T-helper 1 cell treated with Interleukin-12 subunit alpha and Interleukin-12 subunit beta and Interleukin-4 antibody, amounts not matched to agents 30 μg/mL and 1 μg/mL, for 36 hours (primary cell): ENCODE results near the gene ITGA5.
A peak's percentile ranks its signal among the peaks of the same experiment; 100 is the strongest.
"Not testable (repeated sequence)": the region's sequence is repeated elsewhere in the genome, so short reads cannot be mapped to it uniquely, and the experiment has no call there.

Experiments used
- H3K27ac Mint-ChIP-seq: one replicate; pipeline ENCODE4 v1.8.0; 2021; ENCODE audit warnings: mild to moderate bottlenecking, mixed read lengths
- H3K27me3 Mint-ChIP-seq: one replicate; pipeline ENCODE4 v1.8.0; 2021; ENCODE audit warnings: low read depth, mixed read lengths
- H3K36me3 Mint-ChIP-seq: one replicate; pipeline ENCODE4 v1.8.0; 2021; ENCODE audit warnings: low read depth, mixed read lengths
- H3K4me1 Mint-ChIP-seq: one replicate; pipeline ENCODE4 v1.8.0; 2021; ENCODE audit warnings: low read depth, mixed read lengths
- H3K4me3 Mint-ChIP-seq: one replicate; pipeline ENCODE4 v1.8.0; 2021; ENCODE audit warnings: mild to moderate bottlenecking, moderate library complexity, mixed read lengths
- H3K9me3 Mint-ChIP-seq: one replicate; pipeline ENCODE4 v1.8.0; 2021; ENCODE audit warnings: mixed read lengths

Gene ITGA5

GRCh38 chr12:54355104-54355815 lies 63.8 kb downstream of the ITGA5 start:
- no peak overlapping the region for H3K4me3 Mint-ChIP-seq
- no peaks in the 10 kb centered on the region for H3K27me3 Mint-ChIP-seq
- peaks cover 20% of the 10 kb centered on the region for H3K4me1 Mint-ChIP-seq
- no peak overlapping the region for H3K27ac Mint-ChIP-seq
- H3K9me3 Mint-ChIP-seq: no peaks in the 10 kb centered on the region
- peaks cover 25% of the 10 kb centered on the region for H3K36me3 Mint-ChIP-seq

GRCh38 chr12:54354271-54354670 lies 64.8 kb downstream of the ITGA5 start:
- H3K27me3 Mint-ChIP-seq, H3K27ac Mint-ChIP-seq, H3K4me3 Mint-ChIP-seq, H3K9me3 Mint-ChIP-seq: not testable (repeated sequence)
- peaks cover 20% of the 10 kb centered on the region for H3K4me1 Mint-ChIP-seq
- peaks cover 35% of the 10 kb centered on the region for H3K36me3 Mint-ChIP-seq

GRCh38 chr12:54352891-54353874 lies 65.9 kb downstream of the ITGA5 start:
- Mint-ChIP-seq H3K27me3 (no peaks in the 10 kb centered on the region), H3K36me3 (peaks cover 39% of the 10 kb centered on the region), H3K4me3 (no peak overlapping the region), H3K4me1 (peaks cover 20% of the 10 kb centered on the region), H3K27ac (no peak overlapping the region), H3K9me3 (no peaks in the 10 kb centered on the region)

- peak overlapping the region; percentile 48 for H3K4me3 Mint-ChIP-seq
- peaks cover 47% of the 10 kb centered on the region for H3K36me3 Mint-ChIP-seq
- H3K4me1 Mint-ChIP-seq: peaks cover 18% of the 10 kb centered on the region
- H3K27me3 Mint-ChIP-seq: no peaks in the 10 kb centered on the region
- H3K27ac Mint-ChIP-seq: peak overlapping the region; percentile 42
- no peaks in the 10 kb centered on the region for H3K9me3 Mint-ChIP-seq
Measured at GRCh38 chr12:54352022-54352531, 67.0 kb downstream of the ITGA5 start.

- Mint-ChIP-seq H3K27ac (no peak overlapping the region), H3K9me3 (no peaks in the 10 kb centered on the region)
Measured at GRCh38 chr12:54351341-54351740, 67.7 kb downstream of the ITGA5 start.

GRCh38 chr12:54350743-54351142 lies 68.3 kb downstream of the ITGA5 start:
- Mint-ChIP-seq H3K9me3 (no peaks in the 10 kb centered on the region), H3K27ac (no peak overlapping the region), H3K4me1 (peaks cover 18% of the 10 kb centered on the region), H3K36me3 (peaks cover 52% of the 10 kb centered on the region), H3K27me3 (no peaks in the 10 kb centered on the region), H3K4me3 (no peak overlapping the region)

More at GRCh38 chr12:54351341-54351740, 67.7 kb downstream of the ITGA5 start:
- Mint-ChIP-seq H3K4me3 (no peak overlapping the region), H3K27me3 (no peaks in the 10 kb centered on the region), H3K36me3 (peaks cover 52% of the 10 kb centered on the region), H3K4me1 (peaks cover 18% of the 10 kb centered on the region)

- H3K4me3 Mint-ChIP-seq: no peak overlapping the region
- no peaks in the 10 kb centered on the region for H3K9me3 Mint-ChIP-seq
- H3K36me3 Mint-ChIP-seq: peaks cover 60% of the 10 kb centered on the region
Measured at GRCh38 chr12:54349679-54350078, 69.4 kb downstream of the ITGA5 start.

GRCh38 chr12:54349036-54349435 lies 70.0 kb downstream of the ITGA5 start:
- Mint-ChIP-seq H3K4me3 (no peak overlapping the region), H3K27ac (no peak overlapping the region), H3K27me3 (no peaks in the 10 kb centered on the region), H3K36me3 (peaks cover 60% of the 10 kb centered on the region), H3K4me1 (peaks cover 18% of the 10 kb centered on the region), H3K9me3 (no peaks in the 10 kb centered on the region)

More at GRCh38 chr12:54349679-54350078, 69.4 kb downstream of the ITGA5 start:
- H3K27me3 Mint-ChIP-seq: no peaks in the 10 kb centered on the region
- H3K27ac Mint-ChIP-seq: no peak overlapping the region
- peaks cover 18% of the 10 kb centered on the region for H3K4me1 Mint-ChIP-seq
